Testis (tissue), 3 donors: ENCODE data around the gene DHDH. TPM values are rescaled to one million over a fixed set of nuclear protein-coding genes. Genes with fewer than 3 reads are reported as not detected.
A peak's percentile ranks its signal among the peaks of the same experiment; 100 is the strongest.

Experiments used
- DNase-seq: peaks from one replicate; pipeline ENCODE4 v3.0.0-alpha.2; 2019
- H3K27ac ChIP-seq, 2 donors: fragments of 200-600 bp; sonication (generic); one replicate each; pipeline ENCODE4 v1.5.1; 2019
- H3K27me3 ChIP-seq: fragments of 200-600 bp; sonication (generic); one replicate; pipeline ENCODE4 v1.5.1; 2019
- H3K36me3 ChIP-seq: fragments of 200-600 bp; sonication (generic); one replicate; pipeline ENCODE4 v1.5.1; 2017; ENCODE audit warnings: low read depth; ENCODE audit errors: missing control alignments
- H3K4me1 ChIP-seq: fragments of 200-600 bp; sonication (generic); one replicate; pipeline ENCODE4 v1.5.1; 2019
- H3K4me3 ChIP-seq, 2 donors: fragments of 200-600 bp; sonication (generic); one replicate each; pipeline ENCODE4 v1.5.1; 2017 to 2019
- H3K9me3 ChIP-seq: fragments of 200-600 bp; sonication (generic); one replicate; pipeline ENCODE4 v1.5.1; 2017
- CTCF ChIP-seq, 3 experiments: fragments of 450-650 bp in 2 of 3; fragments of 200-600 bp in 1 of 3; sonication (generic) in 1 of 3; IDR thresholded peaks; one replicate each; pipeline ENCODE4 v1.5.1; 2016 to 2019; ENCODE audit warnings: antibody characterized with exemption in 3 of 3, mild to moderate bottlenecking in 2 of 3, moderate library complexity in 1 of 3
- POLR2A ChIP-seq: fragments of 450-650 bp; IDR thresholded peaks from one replicate; pipeline ENCODE4 v1.6.1; 2017; ENCODE audit warnings: antibody characterized with exemption, mild to moderate bottlenecking, moderate library complexity
- WGBS, 2 donors: methylation state at CpG; one replicate each; pipeline ENCODE4 v1.1.5; 2018; 5-methylcytosine and 5-hydroxymethylcytosine counted together
- intact Hi-C: fragments of 100-400 bp; cut with DNase I; formaldehyde crosslinking; loops from one replicate; pipeline ENCODE4 v1.15.1; 2023; ENCODE audit warnings: low total_unique reads
- polyA plus RNA-seq: library from polyadenylated mRNA; stranded (reverse); fragments of 350-450 nt; fragmentation: Illumina TruSeq; extraction: RNeasy Lipid Tissue Mini Kit (QIAGEN cat#74804); gene quantifications from one replicate; pipeline ENCODE4 v1.2.3, GENCODE V29; 2014; ENCODE audit warnings: low read depth, low replicate concordance; ENCODE audit not compliant: insufficient read depth
- total RNA-seq, 2 donors: library from RNA; depleted of rRNA; stranded (reverse); fragments of >200 nt; gene quantifications; one replicate each; pipeline ENCODE4 v1.2.3, GENCODE V29; 2016

DHDH gene
- total and polyA plus RNA-seq, 3 donors from 2014 or later, result 2.3 to 3.1 (median 2.4) TPM

- TF ChIP-seq POLR2A (no peak), CTCF (IDR thresholded peaks at IDR 0.05) (no peak)
- 11 to 13% methylated on average over 10 to 18 of the region's 19 CpGs for WGBS, 2 donors
- peaks cover 29% of the 10 kb centered on the region for H3K4me1 ChIP-seq
- intact Hi-C loops, result no loop called here
- peak; percentile 49 for DNase-seq
- no peaks in the 10 kb centered on the region for H3K9me3 ChIP-seq
- H3K27me3 ChIP-seq, result no peaks in the 10 kb centered on the region
- peak overlapping the region; percentile 84 to 97 for H3K4me3 ChIP-seq
- no peaks in the 10 kb centered on the region for H3K36me3 ChIP-seq
- peak overlapping the region; percentile 92 to 93 for H3K27ac ChIP-seq
Measured at GRCh38 chr19:48964205-48965039, 30.9 kb downstream of the DHDH start.

- no peaks in the 10 kb centered on the region for H3K36me3 ChIP-seq
- intact Hi-C loops, result no loop called here
- no peaks in the 10 kb centered on the region for H3K9me3 ChIP-seq
- WGBS, 2 donors, result 0% methylated on average over 40 to 49 of the region's 52 CpGs
- TF ChIP-seq POLR2A (peak; percentile 96), CTCF (IDR thresholded peaks at IDR 0.05) (peak in 1 of 3 experiments; percentile 6)
- DNase-seq, result peak; percentile 97
- peaks cover 29% of the 10 kb centered on the region for H3K4me1 ChIP-seq
- H3K27me3 ChIP-seq, result no peaks in the 10 kb centered on the region
- H3K27ac ChIP-seq, result peak within 1 kb of the TSS; percentile 92 to 93
- peak within 1 kb of the TSS; percentile 84 to 97 for H3K4me3 ChIP-seq
Measured at GRCh38 chr19:48965040-48965805, 31.7 kb downstream of the DHDH start, which contains the start of gene FTL. FTL (plus strand) TSS chr19:48965309; CDS start chr19:48965508, 199 bp downstream.

DNA sequence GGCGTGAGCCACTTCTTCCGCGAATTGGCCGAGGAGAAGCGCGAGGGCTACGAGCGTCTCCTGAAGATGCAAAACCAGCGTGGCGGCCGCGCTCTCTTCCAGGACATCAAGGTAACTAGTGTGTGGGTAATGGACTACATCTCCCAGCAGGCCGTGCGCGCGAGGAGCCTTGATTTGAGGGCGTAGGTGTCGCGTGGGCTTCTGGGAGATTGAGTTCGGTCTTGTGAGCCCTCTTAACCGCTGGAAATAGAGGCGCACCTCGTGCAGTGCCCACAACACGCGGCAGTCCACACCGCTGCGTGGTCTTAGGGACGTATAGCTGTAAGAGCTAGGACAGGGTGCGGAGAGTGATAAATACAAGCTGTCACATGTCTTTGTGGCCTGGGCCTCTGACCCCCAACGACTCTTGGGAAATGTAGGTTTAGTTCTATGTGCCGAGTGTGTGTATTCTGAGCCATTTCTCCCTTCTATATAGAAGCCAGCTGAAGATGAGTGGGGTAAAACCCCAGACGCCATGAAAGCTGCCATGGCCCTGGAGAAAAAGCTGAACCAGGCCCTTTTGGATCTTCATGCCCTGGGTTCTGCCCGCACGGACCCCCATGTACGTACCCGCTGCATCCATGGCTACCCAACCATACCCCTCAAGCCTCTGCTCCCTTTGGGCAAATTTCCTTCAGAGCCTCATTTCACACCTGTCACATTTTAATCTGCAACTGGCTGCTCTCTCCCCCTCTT, 32.5 kb downstream of the DHDH start:
- intact Hi-C loops, result no loop called here
- Histone ChIP-seq H3K4me3 (peak overlapping the region; percentile 84 to 97), H3K27me3 (no peaks in the 10 kb centered on the region), H3K4me1 (peaks cover 29% of the 10 kb centered on the region), H3K9me3 (no peaks in the 10 kb centered on the region), H3K27ac (peak overlapping the region; percentile 92 to 93), H3K36me3 (no peaks in the 10 kb centered on the region)
- WGBS, 2 donors, result 8 to 13% methylated on average over 21 to 36 of the region's 36 CpGs
- DNase-seq, result peak; percentile 97
- TF ChIP-seq CTCF (IDR thresholded peaks at IDR 0.05) (no peak), POLR2A (no peak)

DNA sequence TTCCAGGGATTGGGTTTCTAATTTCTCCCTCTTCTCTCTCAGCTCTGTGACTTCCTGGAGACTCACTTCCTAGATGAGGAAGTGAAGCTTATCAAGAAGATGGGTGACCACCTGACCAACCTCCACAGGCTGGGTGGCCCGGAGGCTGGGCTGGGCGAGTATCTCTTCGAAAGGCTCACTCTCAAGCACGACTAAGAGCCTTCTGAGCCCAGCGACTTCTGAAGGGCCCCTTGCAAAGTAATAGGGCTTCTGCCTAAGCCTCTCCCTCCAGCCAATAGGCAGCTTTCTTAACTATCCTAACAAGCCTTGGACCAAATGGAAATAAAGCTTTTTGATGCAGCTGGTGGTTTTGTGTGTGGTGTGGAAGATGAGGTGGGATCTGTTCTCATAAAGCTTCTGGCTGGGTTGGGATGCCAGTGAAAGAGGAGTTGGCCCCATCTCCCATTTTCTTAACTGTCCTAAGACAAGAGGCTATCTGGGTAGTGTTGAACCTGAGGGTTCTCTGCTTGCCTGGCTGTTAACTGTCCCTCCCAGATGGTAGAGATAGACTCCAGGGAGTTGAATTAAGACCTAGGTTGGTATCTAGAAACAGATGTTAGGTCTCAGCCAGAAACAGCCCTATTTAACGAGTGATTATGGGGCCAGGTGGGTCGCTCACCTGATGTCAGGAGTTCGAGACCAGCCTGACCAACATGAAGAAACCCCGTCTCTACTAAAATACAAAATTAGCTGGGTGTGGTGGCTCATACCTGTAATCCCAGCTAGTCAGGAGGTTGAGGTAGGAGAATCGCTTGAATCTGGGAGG, 33.2 kb downstream of the DHDH start:
- DNase-seq, result no peak
- H3K9me3 ChIP-seq, result no peaks in the 10 kb centered on the region
- intact Hi-C loops, result no loop called here
- 76 to 82% methylated on average over 8 to 10 of the region's 10 CpGs for WGBS, 2 donors
- no peaks in the 10 kb centered on the region for H3K36me3 ChIP-seq
- H3K27ac ChIP-seq, result peak overlapping the region in 1 of 2 donors; percentile 93
- no peaks in the 10 kb centered on the region for H3K27me3 ChIP-seq
- peaks cover 29% of the 10 kb centered on the region for H3K4me1 ChIP-seq
- TF ChIP-seq POLR2A (no peak), CTCF (IDR thresholded peaks at IDR 0.05) (no peak)
- H3K4me3 ChIP-seq, result peak overlapping the region; percentile 84 to 97
